ENCODE measurements around the gene FCN1. TPM values are rescaled to one million over a fixed set of nuclear protein-coding genes. Genes with fewer than 3 reads are reported as not detected.

The FCN1 gene
- total RNA-seq, 1 donor from 2014 or later: not detected

GRCh38 chr9:134887219-134887618, 30.5 kb downstream of the FCN1 start:
- DNase-seq (ENCODE audit: low read depth): no peak
- H3K36me3 ChIP-seq (ENCODE audit: control insufficient read depth, insufficient read depth, low read length): no peaks in the 10 kb centered on the region
- no peaks in the 10 kb centered on the region for H3K27me3 ChIP-seq (ENCODE audit: control insufficient read depth, insufficient read depth, low read length)
- TF ChIP-seq CTCF (IDR thresholded peaks at IDR 0.05; ENCODE audit: insufficient read depth, low read length, poor library complexity, severe bottlenecking): no peak
- no peak overlapping the region for H3K4me3 ChIP-seq (ENCODE audit: low read depth, low read length)

DNA sequence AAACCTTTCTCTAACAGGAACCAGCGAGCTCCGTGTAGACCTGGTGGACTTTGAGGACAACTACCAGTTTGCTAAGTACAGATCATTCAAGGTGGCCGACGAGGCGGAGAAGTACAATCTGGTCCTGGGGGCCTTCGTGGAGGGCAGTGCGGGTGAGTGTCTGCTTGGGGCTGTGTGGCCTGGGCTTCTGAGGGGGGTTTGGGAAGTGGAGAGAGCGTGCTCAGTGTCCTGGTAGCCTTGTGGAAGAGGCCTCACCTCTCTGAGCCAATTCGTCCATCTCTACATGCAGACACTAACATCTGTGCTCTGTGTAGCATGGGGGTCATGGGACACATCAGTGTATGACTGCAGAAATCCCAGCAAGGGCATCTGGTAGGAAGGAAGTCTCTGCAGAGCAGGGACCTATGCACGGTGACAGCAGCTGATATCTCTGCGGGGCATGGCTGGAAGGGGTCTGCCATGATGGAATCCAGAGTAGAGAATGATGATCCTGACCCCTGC, 31.2 kb downstream of the FCN1 start:
- no peak for DNase-seq (ENCODE audit: low read depth)
- no peaks in the 10 kb centered on the region for H3K27me3 ChIP-seq (ENCODE audit: control insufficient read depth, insufficient read depth, low read length)
- H3K4me3 ChIP-seq (ENCODE audit: low read depth, low read length): no peak overlapping the region
- no peaks in the 10 kb centered on the region for H3K36me3 ChIP-seq (ENCODE audit: control insufficient read depth, insufficient read depth, low read length)
- no peak for TF ChIP-seq CTCF (IDR thresholded peaks at IDR 0.05; ENCODE audit: insufficient read depth, low read length, poor library complexity, severe bottlenecking)

DNA sequence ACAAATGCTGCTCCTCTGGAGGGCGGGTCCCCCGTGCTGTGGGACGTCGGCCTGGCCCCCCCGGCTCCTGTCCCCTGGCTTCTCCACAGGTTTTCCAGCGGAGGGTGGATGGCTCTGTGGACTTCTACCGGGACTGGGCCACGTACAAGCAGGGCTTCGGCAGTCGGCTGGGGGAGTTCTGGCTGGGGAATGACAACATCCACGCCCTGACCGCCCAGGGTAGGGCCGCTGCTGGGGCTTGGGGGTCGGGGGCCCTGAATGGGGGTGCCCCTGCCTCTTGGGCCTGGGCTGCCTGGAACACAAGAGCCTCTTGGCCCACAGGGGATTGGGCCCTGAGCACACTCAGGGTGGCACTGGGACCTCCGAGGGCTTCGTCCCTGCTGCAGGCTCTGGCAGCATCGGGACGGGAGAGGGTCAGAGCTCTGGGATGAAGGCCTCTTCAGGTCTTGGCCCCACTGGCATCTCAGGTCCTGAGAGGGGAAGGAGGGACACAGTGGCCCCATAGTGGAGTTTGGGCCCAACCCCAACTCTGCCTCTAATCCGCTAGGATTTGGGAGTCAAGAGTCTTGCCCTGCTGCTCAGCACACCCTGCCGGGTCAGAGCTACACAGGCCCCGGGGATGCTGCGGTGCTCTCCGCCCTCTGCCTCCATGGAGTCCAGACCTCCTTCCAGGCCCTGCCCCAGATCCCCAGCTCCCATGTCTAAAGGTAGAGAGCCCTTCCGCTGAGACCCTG, 31.9 kb downstream of the FCN1 start:
- no peak for DNase-seq (ENCODE audit: low read depth)
- Histone ChIP-seq H3K4me3 (ENCODE audit: low read depth, low read length) (no peak overlapping the region), H3K27me3 (ENCODE audit: control insufficient read depth, insufficient read depth, low read length) (no peaks in the 10 kb centered on the region), H3K36me3 (ENCODE audit: control insufficient read depth, insufficient read depth, low read length) (no peaks in the 10 kb centered on the region)
- TF ChIP-seq CTCF (IDR thresholded peaks at IDR 0.05; ENCODE audit: insufficient read depth, low read length, poor library complexity, severe bottlenecking): no peak

DNA sequence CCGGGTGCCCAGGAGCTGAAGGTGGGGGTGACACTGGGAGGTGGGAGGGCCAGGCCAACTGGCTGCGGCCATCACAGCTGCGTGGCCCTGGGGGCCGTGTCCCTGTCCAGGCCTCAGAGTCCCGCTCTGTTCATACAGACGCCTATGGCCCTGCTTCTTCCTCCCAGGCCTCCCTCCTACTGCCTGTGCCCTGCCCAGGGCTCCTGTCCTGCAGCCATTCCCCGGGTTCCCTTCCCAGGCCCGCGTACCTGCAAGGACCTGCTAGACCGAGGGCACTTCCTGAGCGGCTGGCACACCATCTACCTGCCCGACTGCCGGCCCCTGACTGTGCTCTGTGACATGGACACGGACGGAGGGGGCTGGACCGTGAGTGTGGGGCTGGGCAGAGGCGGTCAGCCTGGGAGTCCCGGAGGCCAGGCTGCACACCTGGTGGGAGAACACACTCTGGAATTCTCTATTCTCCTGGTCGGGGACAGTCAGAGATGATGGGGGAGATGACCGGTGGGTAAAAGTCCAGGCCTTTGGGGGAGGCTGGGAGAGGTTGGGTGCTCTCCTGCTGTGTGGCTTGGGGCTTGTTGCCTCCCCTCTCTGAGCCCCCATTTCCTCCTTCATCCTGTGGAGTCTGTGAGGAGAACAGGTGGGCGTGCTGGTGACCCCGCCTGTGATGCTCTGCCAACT, 32.6 kb downstream of the FCN1 start:
- Histone ChIP-seq H3K27me3 (ENCODE audit: control insufficient read depth, insufficient read depth, low read length) (no peaks in the 10 kb centered on the region), H3K4me3 (ENCODE audit: low read depth, low read length) (no peak overlapping the region), H3K36me3 (ENCODE audit: control insufficient read depth, insufficient read depth, low read length) (no peaks in the 10 kb centered on the region)
- no peak for DNase-seq (ENCODE audit: low read depth)
- TF ChIP-seq CTCF (IDR thresholded peaks at IDR 0.05; ENCODE audit: insufficient read depth, low read length, poor library complexity, severe bottlenecking): no peak

GRCh38 chr9:134884492-134884891, 33.2 kb downstream of the FCN1 start:
- Histone ChIP-seq H3K36me3 (ENCODE audit: control insufficient read depth, insufficient read depth, low read length) (no peaks in the 10 kb centered on the region), H3K4me3 (ENCODE audit: low read depth, low read length) (no peak overlapping the region), H3K27me3 (ENCODE audit: control insufficient read depth, insufficient read depth, low read length) (no peaks in the 10 kb centered on the region)
- DNase-seq (ENCODE audit: low read depth): no peak
- no peak for TF ChIP-seq CTCF (IDR thresholded peaks at IDR 0.05; ENCODE audit: insufficient read depth, low read length, poor library complexity, severe bottlenecking)

Data from kidney epithelial cell (primary cell).